Erythroblast (primary cell): ENCODE measurements around the gene SYS1.

Source experiments
- GATA1 ChIP-seq: IDR thresholded peaks from 2 replicates; pipeline ENCODE4 v1.6.1; 2011; ENCODE audit warnings: low read depth, mild to moderate bottlenecking, control low read depth, low read length, moderate library complexity
- POLR2A ChIP-seq: IDR thresholded peaks from 2 replicates; pipeline ENCODE4 v1.6.1; 2011; ENCODE audit warnings: mild to moderate bottlenecking, low read length

GRCh38 chr20:45410887-45411286, 47.9 kb downstream of the SYS1 start:
- TF ChIP-seq POLR2A = no peak
- no peak for TF ChIP-seq GATA1
